Measurements from ENCODE around the gene LYPD6.
"Not testable (repeated sequence)": the region's sequence is repeated elsewhere in the genome, so short reads cannot be mapped to it uniquely, and the experiment has no call there.

LYPD6 gene, protein sequence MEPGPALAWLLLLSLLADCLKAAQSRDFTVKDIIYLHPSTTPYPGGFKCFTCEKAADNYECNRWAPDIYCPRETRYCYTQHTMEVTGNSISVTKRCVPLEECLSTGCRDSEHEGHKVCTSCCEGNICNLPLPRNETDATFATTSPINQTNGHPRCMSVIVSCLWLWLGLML

DNA sequence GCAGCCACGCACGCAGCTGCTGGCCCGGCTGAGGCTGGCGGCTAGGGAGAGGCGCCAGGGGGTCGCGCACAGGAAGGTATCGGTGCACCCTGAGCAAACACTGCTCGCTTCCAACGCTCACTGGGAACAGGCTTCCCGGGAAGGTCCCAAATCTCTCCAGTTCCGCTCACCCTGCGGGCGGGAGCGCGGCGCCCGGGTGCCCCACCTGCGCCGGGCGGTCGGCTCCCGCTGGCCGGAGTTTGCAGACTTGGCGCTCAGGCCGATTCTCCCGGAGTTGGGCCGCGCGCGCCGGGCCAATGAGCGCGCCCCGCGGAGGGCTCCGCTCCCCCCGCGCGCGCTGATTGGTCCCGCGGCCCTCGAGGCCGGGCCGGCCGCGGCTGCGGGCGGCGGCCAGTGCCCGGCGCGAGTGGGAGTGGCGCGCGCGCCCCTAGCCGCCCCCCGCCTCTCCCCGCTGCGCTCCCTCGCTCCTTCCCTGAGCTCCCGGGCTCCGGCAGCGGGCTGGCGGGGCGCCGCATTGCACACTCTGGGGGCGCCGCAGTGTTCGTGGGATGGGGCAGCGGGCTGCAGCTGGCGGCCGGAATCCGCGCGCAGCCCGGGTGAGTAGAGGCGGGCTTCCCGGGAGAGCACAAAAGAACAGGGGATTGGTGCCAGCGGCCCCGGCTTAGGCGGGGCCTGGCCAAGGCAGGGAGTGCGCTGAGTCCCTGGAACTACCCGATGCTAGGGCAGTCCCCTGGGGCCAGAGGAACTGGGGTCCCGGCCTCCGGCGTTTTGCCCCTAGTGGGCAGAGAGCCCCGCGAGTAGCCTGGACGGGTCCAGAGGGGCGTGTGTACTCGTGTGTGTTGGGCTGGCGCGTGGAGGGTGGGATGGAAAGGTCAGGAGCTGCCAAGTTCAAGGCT lies at the start of gene LYPD6:
LYPD6 (plus strand) TSS at position 461 of the 896 bp plus-strand sequence. CDS start 107,122 bp downstream, outside the sequence.
- DNase-seq, result peak; percentile 60

DNA sequence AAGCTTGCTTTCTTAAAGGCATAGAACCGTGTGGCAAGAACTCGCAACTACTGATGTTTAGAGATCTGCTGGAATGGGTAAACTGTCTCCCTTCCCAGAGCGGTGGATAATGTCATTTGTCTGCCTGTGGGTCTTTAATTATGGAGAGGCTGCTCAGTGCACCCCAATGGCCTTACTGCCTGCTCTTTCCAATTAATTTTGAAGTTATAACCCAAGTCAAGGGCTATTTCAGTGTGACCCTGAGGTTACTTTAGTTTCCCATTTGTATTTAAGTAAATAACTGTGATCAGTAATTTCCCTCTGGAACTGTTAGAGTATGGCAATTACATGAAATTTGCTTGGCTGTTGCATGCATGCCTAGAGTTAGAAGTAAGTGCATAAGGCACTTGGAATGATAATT lies 48.9 kb upstream of the LYPD6 start:
- no peak for DNase-seq

- DNase-seq, result no peak
These were observed 39.7 kb upstream of the LYPD6 start for GRCh38 chr2:149290662-149291061.

GRCh38 chr2:149291881-149292280 lies 38.5 kb upstream of the LYPD6 start:
- DNase-seq, result no peak

DNA sequence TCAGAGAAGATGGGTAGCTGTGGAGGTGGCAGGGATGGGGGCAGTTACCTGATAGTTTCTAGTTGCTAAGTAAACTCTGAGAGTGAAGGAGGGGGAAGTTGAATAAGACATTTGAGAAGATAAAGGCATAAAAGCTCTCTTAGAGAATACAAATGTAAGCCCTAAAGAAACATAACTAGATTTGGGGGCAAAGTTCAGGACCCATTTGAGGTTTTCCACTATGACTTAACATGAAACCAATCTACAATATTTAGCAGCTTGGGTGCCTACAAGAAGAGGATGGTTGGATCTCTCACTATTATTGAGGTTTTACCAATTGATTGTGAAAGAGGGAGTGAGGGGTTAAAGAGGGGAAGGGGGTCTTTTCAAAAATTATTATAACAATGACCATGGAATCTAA lies 34.4 kb upstream of the LYPD6 start:
- no peak for DNase-seq

GRCh38 chr2:149307014-149307413 lies 23.4 kb upstream of the LYPD6 start:
- DNase-seq, result no peak

GRCh38 chr2:149310349-149310748 lies 20.0 kb upstream of the LYPD6 start:
- no peak for DNase-seq

DNA sequence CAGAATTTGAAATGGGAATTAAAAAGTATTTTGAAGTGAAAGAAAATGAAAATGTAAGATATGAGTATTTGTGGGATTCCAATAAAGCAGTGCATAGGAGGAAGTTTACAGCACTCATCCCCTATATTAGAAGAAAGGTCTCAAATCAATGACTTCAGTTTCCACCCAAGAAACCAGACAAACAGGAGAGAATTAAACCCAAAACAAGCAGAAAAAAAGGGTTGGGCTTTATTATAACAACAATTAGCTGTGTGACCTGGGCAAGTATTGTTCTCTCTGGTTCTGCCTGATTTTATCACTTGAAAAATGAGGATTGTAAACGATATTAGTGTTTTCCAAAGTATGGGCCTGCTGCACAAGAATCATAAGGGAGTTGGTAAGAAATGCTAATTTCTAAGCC lies 18.3 kb upstream of the LYPD6 start:
- no peak for DNase-seq

- DNase-seq, result no peak
These were observed 16.8 kb upstream of the LYPD6 start for GRCh38 chr2:149313512-149313972.

- DNase-seq, result no peak
These were observed 15.7 kb upstream of the LYPD6 start for GRCh38 chr2:149314687-149315086.

DNA sequence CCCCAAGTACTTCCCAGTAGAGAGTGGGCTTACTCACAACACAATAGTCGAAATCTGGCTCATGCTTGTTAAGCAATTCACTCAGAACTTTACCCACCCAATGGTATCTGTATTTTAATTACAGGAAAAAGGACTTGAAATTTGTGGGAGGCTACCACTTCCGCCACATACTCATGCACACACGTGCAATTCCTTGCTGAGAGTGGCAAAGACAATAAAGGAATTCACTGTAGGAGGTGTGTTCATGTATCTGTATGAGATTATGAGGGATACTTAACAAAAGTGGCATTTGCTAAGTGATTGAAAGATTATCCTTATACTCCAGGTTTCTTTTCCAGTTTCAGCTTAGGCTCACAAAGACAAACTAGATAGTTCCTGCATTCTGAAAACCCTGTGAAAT lies 14.9 kb upstream of the LYPD6 start:
- no peak for DNase-seq

GRCh38 chr2:149318566-149318965 lies 11.8 kb upstream of the LYPD6 start:
- not testable (repeated sequence) for DNase-seq

DNA sequence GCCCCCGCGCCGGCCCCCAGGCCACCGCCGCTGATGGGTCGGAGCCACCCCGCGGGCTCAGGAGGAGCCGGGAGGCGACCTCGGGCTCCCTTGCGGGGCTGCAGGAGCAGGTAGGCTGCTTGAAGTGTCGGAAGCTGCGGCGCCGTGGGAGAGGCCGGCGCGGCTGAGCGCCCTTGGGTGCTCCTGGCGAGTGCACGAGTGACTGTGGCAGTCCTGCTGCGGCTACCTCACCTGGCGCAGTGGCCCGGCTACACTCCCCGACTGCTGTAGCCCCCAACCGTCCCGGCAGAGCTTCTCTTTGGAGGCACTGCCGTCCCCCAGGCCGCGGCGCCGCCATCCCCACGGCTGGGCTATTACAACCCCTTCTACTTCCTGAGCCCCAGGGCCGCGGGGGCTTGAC lies 10.0 kb upstream of the LYPD6 start:
- DNase-seq, result no peak

GRCh38 chr2:149329068-149329467 lies 1.3 kb upstream of the LYPD6 start:
- no peak for DNase-seq

DNA sequence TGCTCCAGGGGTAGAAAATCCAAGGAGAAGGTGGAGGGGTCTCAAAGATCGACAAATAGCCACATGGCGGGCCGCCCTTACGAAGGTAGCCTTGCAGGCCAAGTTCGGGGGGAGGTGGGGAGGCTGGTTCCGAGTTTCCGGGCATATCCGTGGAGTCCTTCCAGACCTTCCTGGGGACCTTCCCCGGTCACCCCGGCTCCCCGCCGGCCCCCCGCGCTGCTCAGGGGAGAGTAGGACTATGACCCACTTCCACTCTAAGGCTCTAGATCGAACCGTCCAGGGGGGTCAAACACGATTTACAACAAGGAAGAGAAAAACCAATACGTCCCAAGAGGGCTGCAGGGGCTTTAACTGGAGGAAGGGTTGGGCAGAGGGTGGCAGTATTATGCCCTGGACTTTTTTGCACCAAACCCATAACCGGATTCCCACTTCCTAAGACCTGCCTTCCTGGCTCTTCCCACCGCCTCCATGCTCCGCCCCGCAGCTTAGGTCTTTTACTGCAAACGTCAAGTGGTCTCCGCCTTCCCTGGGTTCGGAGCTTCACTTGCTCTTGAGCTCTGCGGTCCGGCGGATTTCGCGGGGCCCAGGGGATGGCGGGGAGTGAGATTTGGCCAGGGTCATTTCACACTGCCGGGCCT lies 779 bp upstream of the LYPD6 start:
- DNase-seq, result peak; percentile 13

DNA sequence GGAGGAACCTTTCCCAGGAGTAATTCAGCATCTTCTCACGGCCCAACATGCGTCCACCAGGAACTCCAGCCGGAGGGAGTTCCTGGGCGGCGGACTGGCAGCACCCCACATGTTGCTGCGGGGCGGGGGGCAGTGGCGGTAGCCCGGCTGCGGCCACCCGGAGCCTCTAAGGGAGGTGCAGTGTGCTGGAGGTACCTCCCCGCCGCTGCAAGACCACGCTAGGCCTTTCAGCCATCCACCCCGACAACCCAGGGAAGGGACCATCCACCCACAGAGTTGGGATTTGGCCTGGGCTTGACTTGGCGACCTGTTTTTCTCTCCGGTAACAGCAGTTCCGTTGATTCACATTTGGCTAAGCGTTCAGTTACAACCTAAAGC lies 625 bp downstream of the LYPD6 start:
- no peak for DNase-seq

DNA sequence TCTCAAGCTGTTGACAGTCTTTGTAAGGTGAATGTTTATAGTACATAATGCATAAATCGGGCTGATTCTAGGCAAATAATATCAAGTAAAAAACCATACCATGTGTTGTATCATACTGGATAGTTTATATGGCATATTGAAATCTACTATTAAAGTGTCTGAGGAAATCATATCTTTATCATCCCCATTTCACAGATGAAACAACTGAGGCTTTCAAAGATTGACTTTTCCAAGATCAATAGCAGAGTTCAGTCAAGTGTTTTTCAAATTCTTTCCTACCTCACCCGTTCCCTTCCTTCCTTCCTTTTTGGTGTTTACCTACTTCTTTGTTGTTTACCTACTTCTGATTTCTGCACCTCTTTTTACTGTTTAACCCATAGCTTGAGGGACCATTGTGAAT lies 2.0 kb downstream of the LYPD6 start:
- DNase-seq, result no peak

DNA sequence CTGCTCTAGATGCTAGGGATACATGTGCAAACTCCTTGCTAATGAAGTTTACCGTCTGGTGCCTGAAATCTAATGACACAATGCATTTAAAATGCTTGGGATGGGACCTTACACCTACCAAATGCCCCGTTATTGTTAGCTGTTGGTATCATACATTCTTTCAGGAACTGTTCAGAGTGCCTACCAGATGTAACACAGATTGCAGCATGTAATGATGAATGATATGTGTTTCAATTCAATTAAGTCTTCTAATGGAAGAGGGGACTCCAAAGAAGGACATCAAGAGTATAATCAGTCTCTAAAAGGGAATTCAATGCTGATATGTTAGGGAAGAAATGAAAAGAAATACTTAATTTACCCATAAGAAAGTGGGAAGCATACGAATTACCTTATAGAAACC lies 3.2 kb downstream of the LYPD6 start:
- DNase-seq, result no peak

GRCh38 chr2:149334156-149334555 lies 3.8 kb downstream of the LYPD6 start:
- no peak for DNase-seq

DNA sequence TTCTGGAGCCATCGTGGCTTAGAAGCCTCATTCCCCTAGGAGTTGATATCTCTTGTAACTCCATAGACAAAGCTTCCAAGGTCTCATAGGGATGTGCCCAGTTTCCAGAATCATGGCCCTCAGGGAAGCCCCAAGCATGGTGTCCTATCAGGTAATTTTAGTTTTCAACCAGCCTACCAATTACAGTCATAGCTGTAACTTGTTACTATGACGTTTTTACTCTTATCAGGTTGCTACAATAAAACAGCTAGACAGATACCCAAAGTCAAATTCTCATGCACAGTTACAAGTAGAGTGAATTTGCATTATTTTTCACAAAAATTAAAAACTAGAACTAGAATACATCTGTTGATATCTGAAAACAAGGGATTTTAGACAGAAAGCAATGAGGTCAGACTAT lies 8.9 kb downstream of the LYPD6 start:
- no peak for DNase-seq

- no peak for DNase-seq
These were observed 12.1 kb downstream of the LYPD6 start for GRCh38 chr2:149342509-149342908.

- DNase-seq, result no peak
These were observed 13.7 kb downstream of the LYPD6 start for GRCh38 chr2:149344105-149344504.

- DNase-seq, result no peak
These were observed 15.9 kb downstream of the LYPD6 start for GRCh38 chr2:149346272-149346671.

DNA sequence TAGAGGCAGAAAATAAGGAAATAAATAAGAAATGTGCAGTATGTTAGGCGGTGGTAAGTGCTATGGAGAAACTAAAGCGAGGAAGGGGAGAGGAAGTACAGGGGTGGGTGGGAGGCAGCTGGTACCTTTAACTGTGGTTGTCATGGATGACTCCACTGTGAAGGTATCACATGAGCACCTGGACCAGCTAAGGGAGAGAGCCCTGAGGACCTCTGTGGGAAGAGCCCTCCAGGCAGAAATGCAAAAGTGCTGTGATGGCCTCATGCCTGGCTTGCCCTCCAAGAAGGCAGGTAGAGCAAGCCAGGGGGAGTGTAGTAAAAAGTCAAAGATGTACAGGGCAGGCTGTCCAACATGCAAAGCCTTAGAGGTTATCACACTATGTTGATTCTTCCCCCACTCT lies 17.9 kb downstream of the LYPD6 start:
- no peak for DNase-seq

Measured in amniotic stem cell (primary cell).